ENCODE results near the gene RTP3.
A peak's percentile ranks its signal among the peaks of the same experiment; 100 is the strongest.

The RTP3 gene

GRCh38 chr3:46542344-46542743 lies 44.6 kb downstream of the RTP3 start:
- Histone ChIP-seq H2AK5ac (ENCODE audit: low read depth, low read length) (no peak overlapping the region), H4K91ac (ENCODE audit: low read depth, low read length, poor library complexity) (no peak overlapping the region), H3K4me3 (ENCODE audit: low read length in 2 of 2) (no peak overlapping the region), H4K8ac (ENCODE audit: low read depth, low read length) (no peak overlapping the region), H3K9me3 (replicated peaks in 1 of 2; ENCODE audit: control insufficient read depth in 2 of 2, insufficient read depth in 1 of 2, low read depth in 1 of 2, low read length in 2 of 2) (no peaks in the 10 kb centered on the region), H2BK5ac (ENCODE audit: low read length) (no peak overlapping the region), H3K9ac (ENCODE audit: low read depth, low read length, poor library complexity) (no peak overlapping the region), H3K27ac (replicated peaks; ENCODE audit: low read length) (no peak overlapping the region), H3K18ac (ENCODE audit: low read length) (no peak overlapping the region), H2BK120ac (ENCODE audit: low read depth, low read length) (no peak overlapping the region), H3K14ac (ENCODE audit: low read length) (no peak overlapping the region), H3K4me2 (ENCODE audit: insufficient read depth, low read length, poor library complexity, severe bottlenecking) (no peak overlapping the region), H3K23ac (ENCODE audit: low read depth, low read length, poor library complexity) (no peak overlapping the region), H3K79me1 (ENCODE audit: low read depth, low read length) (no peaks in the 10 kb centered on the region), H3K4me1 (ENCODE audit: control insufficient read depth in 2 of 2, insufficient read depth in 1 of 2, low read depth in 1 of 2, low read length in 2 of 2) (no peaks in the 10 kb centered on the region), H2AFZ (ENCODE audit: low read length) (no peak overlapping the region), H2BK15ac (ENCODE audit: low read length) (no peak overlapping the region), H3K4ac (ENCODE audit: low read length) (no peak overlapping the region), H3K36me3 (replicated peaks in 1 of 2; ENCODE audit: control insufficient read depth in 2 of 2, insufficient read depth in 2 of 2, low read length in 2 of 2) (no peaks in the 10 kb centered on the region), H3K27me3 (ENCODE audit: control insufficient read depth in 3 of 3, insufficient read depth in 3 of 3, low read depth in 1 of 3, low read length in 3 of 3) (no peaks in the 10 kb centered on the region), H2BK12ac (ENCODE audit: low read length) (no peak overlapping the region)
- DNase-seq (ENCODE audit: low spot score): no peak
- no CpG with 5 or more reads among the region's 2 CpGs for WGBS, 2 donors (ENCODE audit: extremely low coverage in 2 of 2, insufficient read length in 2 of 2, insufficient replicate concordance in 1 of 2)

GRCh38 chr3:46542801-46543201 lies 45.0 kb downstream of the RTP3 start:
- Histone ChIP-seq H2BK12ac (ENCODE audit: low read length) (no peak overlapping the region), H3K4me2 (ENCODE audit: insufficient read depth, low read length, poor library complexity, severe bottlenecking) (no peak overlapping the region), H3K9ac (ENCODE audit: low read depth, low read length, poor library complexity) (no peak overlapping the region), H3K18ac (ENCODE audit: low read length) (no peak overlapping the region), H4K91ac (ENCODE audit: low read depth, low read length, poor library complexity) (no peak overlapping the region), H2BK15ac (ENCODE audit: low read length) (no peak overlapping the region), H3K4me1 (ENCODE audit: control insufficient read depth in 2 of 2, insufficient read depth in 1 of 2, low read depth in 1 of 2, low read length in 2 of 2) (no peaks in the 10 kb centered on the region), H3K9me3 (replicated peaks in 1 of 2; ENCODE audit: control insufficient read depth in 2 of 2, insufficient read depth in 1 of 2, low read depth in 1 of 2, low read length in 2 of 2) (no peaks in the 10 kb centered on the region), H2AK5ac (ENCODE audit: low read depth, low read length) (no peak overlapping the region), H3K27me3 (ENCODE audit: control insufficient read depth in 3 of 3, insufficient read depth in 3 of 3, low read depth in 1 of 3, low read length in 3 of 3) (no peaks in the 10 kb centered on the region), H3K23ac (ENCODE audit: low read depth, low read length, poor library complexity) (peak overlapping the region; percentile 8), H3K4ac (ENCODE audit: low read length) (no peak overlapping the region), H3K14ac (ENCODE audit: low read length) (no peak overlapping the region), H2BK5ac (ENCODE audit: low read length) (no peak overlapping the region), H2BK120ac (ENCODE audit: low read depth, low read length) (no peak overlapping the region), H3K27ac (replicated peaks; ENCODE audit: low read length) (no peak overlapping the region), H2AFZ (ENCODE audit: low read length) (no peak overlapping the region), H3K4me3 (ENCODE audit: low read length in 2 of 2) (no peak overlapping the region), H3K79me1 (ENCODE audit: low read depth, low read length) (no peaks in the 10 kb centered on the region), H3K36me3 (replicated peaks in 1 of 2; ENCODE audit: control insufficient read depth in 2 of 2, insufficient read depth in 2 of 2, low read length in 2 of 2) (no peaks in the 10 kb centered on the region), H4K8ac (ENCODE audit: low read depth, low read length) (no peak overlapping the region)
- WGBS, 2 donors (ENCODE audit: extremely low coverage in 2 of 2, insufficient read length in 2 of 2, insufficient replicate concordance in 1 of 2): no CpG with 5 or more reads among the region's 5 CpGs
- DNase-seq (ENCODE audit: low spot score): no peak

- no peaks in the 10 kb centered on the region for H3K27me3 ChIP-seq (ENCODE audit: control insufficient read depth in 3 of 3, insufficient read depth in 3 of 3, low read depth in 1 of 3, low read length in 3 of 3)
- no peak overlapping the region for H3K18ac ChIP-seq (ENCODE audit: low read length)
- no peak for DNase-seq (ENCODE audit: low spot score)
- no peaks in the 10 kb centered on the region for H3K9me3 ChIP-seq (replicated peaks in 1 of 2; ENCODE audit: control insufficient read depth in 2 of 2, insufficient read depth in 1 of 2, low read depth in 1 of 2, low read length in 2 of 2)
- no peak overlapping the region for H4K8ac ChIP-seq (ENCODE audit: low read depth, low read length)
- H3K14ac ChIP-seq (ENCODE audit: low read length): no peak overlapping the region
- H2BK12ac ChIP-seq (ENCODE audit: low read length): no peak overlapping the region
- no peak overlapping the region for H3K9ac ChIP-seq (ENCODE audit: low read depth, low read length, poor library complexity)
- H2AFZ ChIP-seq (ENCODE audit: low read length): no peak overlapping the region
- no peak overlapping the region for H2BK120ac ChIP-seq (ENCODE audit: low read depth, low read length)
- H3K4me3 ChIP-seq (ENCODE audit: low read length in 2 of 2): no peak overlapping the region
- no peak overlapping the region for H3K4me2 ChIP-seq (ENCODE audit: insufficient read depth, low read length, poor library complexity, severe bottlenecking)
- no peak overlapping the region for H4K91ac ChIP-seq (ENCODE audit: low read depth, low read length, poor library complexity)
- peak overlapping the region; percentile 17 for H3K23ac ChIP-seq (ENCODE audit: low read depth, low read length, poor library complexity)
- H3K4ac ChIP-seq (ENCODE audit: low read length): no peak overlapping the region
- no peaks in the 10 kb centered on the region for H3K79me1 ChIP-seq (ENCODE audit: low read depth, low read length)
- no peak overlapping the region for H2BK15ac ChIP-seq (ENCODE audit: low read length)
- no peak overlapping the region for H2AK5ac ChIP-seq (ENCODE audit: low read depth, low read length)
- WGBS, 2 donors (ENCODE audit: extremely low coverage in 2 of 2, insufficient read length in 2 of 2, insufficient replicate concordance in 1 of 2): no CpG with 5 or more reads among the region's 17 CpGs
- no peaks in the 10 kb centered on the region for H3K36me3 ChIP-seq (replicated peaks in 1 of 2; ENCODE audit: control insufficient read depth in 2 of 2, insufficient read depth in 2 of 2, low read length in 2 of 2)
- H3K27ac ChIP-seq (replicated peaks; ENCODE audit: low read length): no peak overlapping the region
- H3K4me1 ChIP-seq (ENCODE audit: control insufficient read depth in 2 of 2, insufficient read depth in 1 of 2, low read depth in 1 of 2, low read length in 2 of 2): no peaks in the 10 kb centered on the region
- no peak overlapping the region for H2BK5ac ChIP-seq (ENCODE audit: low read length)
Observed at GRCh38 chr3:46544771-46545503, 47.2 kb downstream of the RTP3 start.

GRCh38 chr3:46545818-46546630 lies 48.2 kb downstream of the RTP3 start:
- Histone ChIP-seq H3K4me1 (ENCODE audit: control insufficient read depth in 2 of 2, insufficient read depth in 1 of 2, low read depth in 1 of 2, low read length in 2 of 2) (no peaks in the 10 kb centered on the region), H2AK5ac (ENCODE audit: low read depth, low read length) (no peak overlapping the region), H2BK15ac (ENCODE audit: low read length) (no peak overlapping the region), H2AFZ (ENCODE audit: low read length) (no peak overlapping the region), H3K23ac (ENCODE audit: low read depth, low read length, poor library complexity) (no peak overlapping the region), H3K4me3 (ENCODE audit: low read length in 2 of 2) (no peak overlapping the region), H3K18ac (ENCODE audit: low read length) (no peak overlapping the region), H3K9me3 (replicated peaks in 1 of 2; ENCODE audit: control insufficient read depth in 2 of 2, insufficient read depth in 1 of 2, low read depth in 1 of 2, low read length in 2 of 2) (no peaks in the 10 kb centered on the region), H3K27ac (replicated peaks; ENCODE audit: low read length) (no peak overlapping the region), H2BK5ac (ENCODE audit: low read length) (no peak overlapping the region), H2BK12ac (ENCODE audit: low read length) (no peak overlapping the region), H3K4ac (ENCODE audit: low read length) (no peak overlapping the region), H3K14ac (ENCODE audit: low read length) (no peak overlapping the region), H4K8ac (ENCODE audit: low read depth, low read length) (no peak overlapping the region), H3K79me1 (ENCODE audit: low read depth, low read length) (no peaks in the 10 kb centered on the region), H2BK120ac (ENCODE audit: low read depth, low read length) (no peak overlapping the region), H3K27me3 (ENCODE audit: control insufficient read depth in 3 of 3, insufficient read depth in 3 of 3, low read depth in 1 of 3, low read length in 3 of 3) (no peaks in the 10 kb centered on the region), H4K91ac (ENCODE audit: low read depth, low read length, poor library complexity) (no peak overlapping the region), H3K36me3 (replicated peaks in 1 of 2; ENCODE audit: control insufficient read depth in 2 of 2, insufficient read depth in 2 of 2, low read length in 2 of 2) (no peaks in the 10 kb centered on the region), H3K9ac (ENCODE audit: low read depth, low read length, poor library complexity) (no peak overlapping the region), H3K4me2 (ENCODE audit: insufficient read depth, low read length, poor library complexity, severe bottlenecking) (peak overlapping the region; percentile 26)
- WGBS, 2 donors (ENCODE audit: extremely low coverage in 2 of 2, insufficient read length in 2 of 2, insufficient replicate concordance in 1 of 2): no CpG with 5 or more reads among the region's 6 CpGs
- DNase-seq (ENCODE audit: low spot score): no peak
